Peyer's patch (tissue), 4 donors: ENCODE results near the gene ZBTB7C. TPM values are rescaled to one million over a fixed set of nuclear protein-coding genes. Genes with fewer than 3 reads are reported as not detected.

ENCODE experiments used
- DNase-seq, 3 donors: peaks; one replicate each; pipeline ENCODE4 v3.0.0-alpha.2; 2017 to 2019
- H3K27ac ChIP-seq, 4 donors: fragments of 200-600 bp; sonication (generic); one replicate each; pipeline ENCODE4 v1.5.1; 2016 to 2019
- H3K27me3 ChIP-seq, 2 donors: fragments of 200-600 bp; sonication (generic); one replicate each; pipeline ENCODE4 v1.5.1; 2019
- H3K36me3 ChIP-seq, 3 donors: fragments of 200-600 bp; sonication (generic); one replicate each; pipeline ENCODE4 v1.5.1; 2016 to 2019
- H3K4me1 ChIP-seq, 4 donors: fragments of 200-600 bp; sonication (generic); one replicate each; pipeline ENCODE4 v1.5.1; 2016 to 2019
- H3K4me3 ChIP-seq, 4 donors: fragments of 200-600 bp; sonication (generic); 1 replicate in 3 of 4; 2 replicates in 1 of 4; pipeline ENCODE4 v1.5.1; 2016 to 2019; ENCODE audit warnings: mild to moderate bottlenecking in 1 of 4
- H3K9me3 ChIP-seq, 4 donors: fragments of 200-600 bp; sonication (generic); one replicate each; pipeline ENCODE4 v1.5.1; 2016 to 2019; ENCODE audit warnings: mild to moderate bottlenecking in 1 of 4
- POLR2A ChIP-seq, 2 donors: fragments of 450-650 bp; IDR thresholded peaks; one replicate each; pipeline ENCODE4 v1.5.1; 2017; ENCODE audit warnings: antibody characterized with exemption in 2 of 2, mild to moderate bottlenecking in 2 of 2, moderate library complexity in 2 of 2
- total RNA-seq, 4 donors: library from RNA; depleted of rRNA; stranded (reverse); fragments of >200 nt; gene quantifications; one replicate each; pipeline ENCODE4 v1.1.0, GENCODE V29; 2016
- TF ChIP-seq, protein P1 (sequence below), 6 experiments: fragments of 450-650 bp in 4 of 6; fragments of 200-600 bp in 2 of 6; sonication (generic) in 1 of 6; IDR thresholded peaks; one replicate each; pipeline ENCODE4 v1.5.1; 2017 to 2019; ENCODE audit warnings: antibody characterized with exemption in 6 of 6, mild to moderate bottlenecking in 3 of 6, moderate library complexity in 1 of 6

The ZBTB7C gene
- total RNA-seq, 4 donors from 2014 or later = 10.5 to 15.7 (median 14.2) TPM

DNA sequence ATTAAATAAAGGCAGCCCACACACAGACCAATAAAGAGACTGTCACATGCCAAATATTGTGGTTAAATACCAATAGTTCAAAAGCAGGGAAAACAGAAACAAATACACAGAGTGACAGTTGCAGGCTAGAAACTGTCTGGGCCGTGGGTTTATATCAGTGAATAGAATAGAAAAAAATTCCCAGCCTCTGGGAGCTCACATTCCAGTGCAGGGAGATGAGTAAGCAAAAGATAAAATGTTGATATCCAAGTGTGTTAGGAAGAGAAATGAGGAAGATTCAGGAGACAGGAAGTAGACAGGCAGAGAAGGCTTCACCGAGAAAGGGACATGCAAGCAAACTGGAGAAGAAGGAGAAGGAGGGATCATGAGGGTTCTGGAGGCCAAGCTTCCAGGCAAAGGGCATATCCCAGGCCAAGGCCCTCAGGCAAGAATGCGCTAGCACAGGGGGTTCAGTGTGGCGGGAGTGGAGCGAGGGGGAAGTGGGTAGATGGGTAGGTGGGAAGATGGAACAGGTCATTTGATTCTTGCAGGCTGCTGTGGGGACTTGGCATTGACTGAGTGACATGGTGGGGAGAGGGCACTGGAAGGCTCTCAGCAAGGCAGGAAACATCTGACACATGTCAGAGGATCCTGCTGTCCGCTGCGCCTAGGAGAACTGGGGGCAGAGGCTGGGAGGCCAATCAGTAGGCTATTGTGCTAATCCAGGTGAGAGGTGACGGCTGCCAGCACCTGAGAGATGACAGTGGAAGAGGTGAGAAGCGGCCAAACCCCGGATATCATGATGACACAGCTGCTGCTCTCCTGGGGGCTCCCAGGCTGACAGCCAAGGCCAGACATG lies 89.2 kb downstream of the ZBTB7C start:
- no peak overlapping the region for H3K4me3 ChIP-seq
- H3K4me1 ChIP-seq = no peaks in the 10 kb centered on the region
- no peaks in the 10 kb centered on the region for H3K36me3 ChIP-seq
- H3K27me3 ChIP-seq = no peaks in the 10 kb centered on the region
- H3K9me3 ChIP-seq = no peaks in the 10 kb centered on the region
- TF ChIP-seq POLR2A (IDR thresholded peaks at IDR 0.05) = no peak
- TF ChIP-seq, protein P1, sequence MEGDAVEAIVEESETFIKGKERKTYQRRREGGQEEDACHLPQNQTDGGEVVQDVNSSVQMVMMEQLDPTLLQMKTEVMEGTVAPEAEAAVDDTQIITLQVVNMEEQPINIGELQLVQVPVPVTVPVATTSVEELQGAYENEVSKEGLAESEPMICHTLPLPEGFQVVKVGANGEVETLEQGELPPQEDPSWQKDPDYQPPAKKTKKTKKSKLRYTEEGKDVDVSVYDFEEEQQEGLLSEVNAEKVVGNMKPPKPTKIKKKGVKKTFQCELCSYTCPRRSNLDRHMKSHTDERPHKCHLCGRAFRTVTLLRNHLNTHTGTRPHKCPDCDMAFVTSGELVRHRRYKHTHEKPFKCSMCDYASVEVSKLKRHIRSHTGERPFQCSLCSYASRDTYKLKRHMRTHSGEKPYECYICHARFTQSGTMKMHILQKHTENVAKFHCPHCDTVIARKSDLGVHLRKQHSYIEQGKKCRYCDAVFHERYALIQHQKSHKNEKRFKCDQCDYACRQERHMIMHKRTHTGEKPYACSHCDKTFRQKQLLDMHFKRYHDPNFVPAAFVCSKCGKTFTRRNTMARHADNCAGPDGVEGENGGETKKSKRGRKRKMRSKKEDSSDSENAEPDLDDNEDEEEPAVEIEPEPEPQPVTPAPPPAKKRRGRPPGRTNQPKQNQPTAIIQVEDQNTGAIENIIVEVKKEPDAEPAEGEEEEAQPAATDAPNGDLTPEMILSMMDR (IDR thresholded peaks at IDR 0.05) = no peak
- no peak overlapping the region for H3K27ac ChIP-seq
- no peak for DNase-seq

DNA sequence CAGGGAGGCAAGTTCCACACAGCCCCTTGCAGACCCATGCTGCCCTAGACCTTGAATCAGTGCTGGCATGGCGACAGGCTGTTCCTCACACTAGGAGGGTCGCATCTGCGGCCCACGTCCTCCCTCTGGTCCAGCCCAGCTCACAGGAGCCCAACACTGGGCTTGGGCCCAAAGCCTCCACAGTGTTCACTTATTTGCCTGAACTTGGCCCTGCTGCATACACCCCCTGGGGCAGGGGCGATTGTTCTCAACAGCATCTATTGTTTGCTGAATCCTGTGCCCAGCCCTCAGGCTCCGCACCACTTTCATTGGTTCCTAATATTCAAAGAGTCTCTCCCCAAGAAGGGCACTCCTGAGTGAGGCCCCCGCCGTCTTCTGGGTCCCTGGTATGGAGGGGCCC lies 90.7 kb downstream of the ZBTB7C start:
- Histone ChIP-seq H3K27me3 (no peaks in the 10 kb centered on the region), H3K4me1 (no peaks in the 10 kb centered on the region), H3K27ac (no peak overlapping the region), H3K36me3 (no peaks in the 10 kb centered on the region), H3K9me3 (no peaks in the 10 kb centered on the region), H3K4me3 (no peak overlapping the region)
- TF ChIP-seq, protein P1 (IDR thresholded peaks at IDR 0.05) = no peak
- no peak for TF ChIP-seq POLR2A (IDR thresholded peaks at IDR 0.05)
- no peak for DNase-seq

DNA sequence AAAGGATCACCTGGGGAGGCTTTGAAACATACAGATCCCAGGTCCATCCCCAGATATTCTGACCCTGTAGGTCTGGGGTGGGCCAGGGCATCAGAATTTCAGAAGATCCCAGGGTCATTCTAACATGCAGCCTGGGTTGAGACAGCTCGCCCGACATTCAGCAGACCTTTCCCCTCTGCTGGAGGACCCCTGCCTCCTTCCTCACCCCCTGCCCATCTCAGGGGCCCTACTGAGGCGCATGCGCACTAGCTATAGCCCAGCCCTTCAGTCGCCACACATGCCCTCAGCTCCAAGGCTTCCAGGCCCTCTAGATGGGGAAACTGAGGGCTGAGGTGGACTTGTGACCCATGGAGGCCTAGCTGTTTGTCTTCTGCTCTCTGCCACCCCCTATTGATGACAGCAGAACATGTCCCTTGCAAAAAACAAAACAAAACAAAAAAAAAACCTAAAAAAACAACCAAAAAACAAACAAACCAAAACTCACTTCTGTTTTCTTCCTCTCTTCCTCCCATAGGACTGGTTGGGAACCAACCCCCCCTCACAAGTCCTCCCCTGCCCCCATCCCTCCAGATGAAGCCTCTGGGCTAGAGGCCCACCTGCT lies 91.3 kb downstream of the ZBTB7C start:
- no peaks in the 10 kb centered on the region for H3K27me3 ChIP-seq
- H3K27ac ChIP-seq = no peak overlapping the region
- H3K36me3 ChIP-seq = no peaks in the 10 kb centered on the region
- no peaks in the 10 kb centered on the region for H3K4me1 ChIP-seq
- no peak for DNase-seq
- H3K9me3 ChIP-seq = no peaks in the 10 kb centered on the region
- TF ChIP-seq POLR2A (IDR thresholded peaks at IDR 0.05) = no peak
- TF ChIP-seq, protein P1 (IDR thresholded peaks at IDR 0.05) = peak in 2 of 6 experiments; percentile 19 to 21
- no peak overlapping the region for H3K4me3 ChIP-seq

DNA sequence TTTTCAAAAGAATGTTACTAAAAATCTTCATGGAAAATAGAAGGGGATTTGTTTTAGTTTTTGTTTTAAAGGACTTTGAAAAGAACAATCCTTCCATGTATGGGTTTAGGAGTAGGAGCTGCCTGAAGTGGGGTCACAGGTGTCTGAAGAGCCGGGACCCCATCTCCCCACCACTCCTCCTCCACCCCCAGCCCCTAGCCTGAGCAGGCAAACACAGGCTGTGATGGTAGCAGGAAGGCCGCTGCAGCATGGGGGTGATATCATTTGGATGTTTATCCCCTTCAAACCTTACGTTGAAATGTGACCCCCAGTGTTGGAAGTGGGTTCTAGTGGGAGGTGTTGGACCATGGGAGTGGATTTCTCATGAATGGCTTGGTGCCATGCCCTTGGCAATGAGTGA lies 93.0 kb downstream of the ZBTB7C start:
- no peak overlapping the region for H3K4me3 ChIP-seq
- TF ChIP-seq, protein P1 (IDR thresholded peaks at IDR 0.05) = no peak
- no peak for TF ChIP-seq POLR2A (IDR thresholded peaks at IDR 0.05)
- H3K27me3 ChIP-seq = no peaks in the 10 kb centered on the region
- H3K4me1 ChIP-seq = no peaks in the 10 kb centered on the region
- no peaks in the 10 kb centered on the region for H3K36me3 ChIP-seq
- H3K27ac ChIP-seq = no peak overlapping the region
- no peak for DNase-seq
- no peaks in the 10 kb centered on the region for H3K9me3 ChIP-seq

DNA sequence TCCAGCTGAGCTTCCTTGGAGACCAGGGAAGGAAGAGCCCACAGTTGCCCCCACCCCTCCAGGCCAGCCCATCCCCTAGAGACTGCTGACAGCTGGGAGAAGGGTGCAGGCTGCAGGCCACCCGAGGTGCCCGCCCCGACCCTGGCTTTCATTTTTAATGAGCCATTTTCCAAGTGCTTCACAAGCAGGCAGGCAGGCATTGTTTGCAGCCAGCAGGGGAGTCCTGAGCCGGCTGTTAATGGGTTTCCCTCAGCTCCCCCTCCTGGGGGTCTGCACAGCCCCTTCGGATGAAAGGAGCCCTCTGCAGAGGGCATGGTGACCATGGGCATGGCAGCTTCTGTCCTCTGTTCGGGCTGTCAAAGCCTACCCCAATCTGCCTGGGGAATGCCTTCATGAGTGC lies 94.5 kb downstream of the ZBTB7C start:
- Histone ChIP-seq H3K4me3 (no peak overlapping the region), H3K9me3 (no peaks in the 10 kb centered on the region)

More for the DNA sequence above, 94.5 kb downstream of the ZBTB7C start:
- TF ChIP-seq POLR2A (IDR thresholded peaks at IDR 0.05) = no peak
- TF ChIP-seq, protein P1 (IDR thresholded peaks at IDR 0.05) = no peak
- Histone ChIP-seq H3K27me3 (no peaks in the 10 kb centered on the region), H3K4me1 (no peaks in the 10 kb centered on the region), H3K36me3 (no peaks in the 10 kb centered on the region), H3K27ac (no peak overlapping the region)
- no peak for DNase-seq
